Parathyroid adenoma (tissue), 2 donors: ENCODE measurements around the gene GSTA4.
"Not testable (repeated sequence)": the region's sequence is repeated elsewhere in the genome, so short reads cannot be mapped to it uniquely, and the experiment has no call there.

Experiments
- H2AFZ ChIP-seq: fragments of 300-600 bp; sonication (generic); one replicate; pipeline ENCODE4 v1.7.0; 2017; ENCODE audit warnings: antibody characterized with exemption, mild to moderate bottlenecking
- H3K27ac ChIP-seq: fragments of 300-600 bp; sonication (generic); one replicate; pipeline ENCODE4 v1.7.0; 2017
- H3K27me3 ChIP-seq: fragments of 300-600 bp; sonication (generic); one replicate; pipeline ENCODE4 v1.7.0; 2017; ENCODE audit warnings: low read length; ENCODE audit not compliant: control insufficient read depth, insufficient read depth
- H3K36me3 ChIP-seq: fragments of 300-600 bp; sonication (generic); one replicate; pipeline ENCODE4 v1.7.0; 2017; ENCODE audit warnings: low read length; ENCODE audit not compliant: control insufficient read depth, insufficient read depth
- H3K4me1 ChIP-seq: fragments of 300-600 bp; sonication (generic); one replicate; pipeline ENCODE4 v1.7.0; 2017; ENCODE audit warnings: control low read depth
- H3K4me2 ChIP-seq: fragments of 300-600 bp; sonication (generic); one replicate; pipeline ENCODE4 v1.7.0; 2017; ENCODE audit warnings: low read length
- H3K4me3 ChIP-seq: fragments of 300-600 bp; sonication (generic); one replicate; pipeline ENCODE4 v1.7.0; 2017; ENCODE audit warnings: low read depth, low read length
- H3K79me2 ChIP-seq: fragments of 300-600 bp; sonication (generic); one replicate; pipeline ENCODE4 v1.7.0; 2017; ENCODE audit warnings: control low read depth
- H3K9ac ChIP-seq: fragments of 300-600 bp; sonication (generic); one replicate; pipeline ENCODE4 v1.7.0; 2017; ENCODE audit warnings: mild to moderate bottlenecking
- H3K9me3 ChIP-seq: fragments of 300-600 bp; sonication (generic); one replicate; pipeline ENCODE4 v1.7.0; 2017; ENCODE audit warnings: low read length; ENCODE audit not compliant: control insufficient read depth
- TF ChIP-seq, protein P1 (sequence below): fragments of 300-600 bp; sonication (generic); IDR thresholded peaks from one replicate; pipeline ENCODE4 v1.7.0; 2017; ENCODE audit warnings: antibody characterized with exemption, mild to moderate bottlenecking
- donor health status: primary hyperparathyroidism.

The GSTA4 gene

GRCh38 chr6:53009511-53009910 lies 14.4 kb upstream of the GSTA4 start:
- Histone ChIP-seq H3K4me3 (no peak overlapping the region), H2AFZ (no peak overlapping the region), H3K9ac (no peak overlapping the region), H3K4me2 (no peak overlapping the region), H3K27ac (no peak overlapping the region), H3K79me2 (no peaks in the 10 kb centered on the region), H3K36me3 (no peaks in the 10 kb centered on the region), H3K4me1 (peaks cover 10% of the 10 kb centered on the region), H3K9me3 (no peaks in the 10 kb centered on the region), H3K27me3 (no peaks in the 10 kb centered on the region)
- TF ChIP-seq, protein P1, sequence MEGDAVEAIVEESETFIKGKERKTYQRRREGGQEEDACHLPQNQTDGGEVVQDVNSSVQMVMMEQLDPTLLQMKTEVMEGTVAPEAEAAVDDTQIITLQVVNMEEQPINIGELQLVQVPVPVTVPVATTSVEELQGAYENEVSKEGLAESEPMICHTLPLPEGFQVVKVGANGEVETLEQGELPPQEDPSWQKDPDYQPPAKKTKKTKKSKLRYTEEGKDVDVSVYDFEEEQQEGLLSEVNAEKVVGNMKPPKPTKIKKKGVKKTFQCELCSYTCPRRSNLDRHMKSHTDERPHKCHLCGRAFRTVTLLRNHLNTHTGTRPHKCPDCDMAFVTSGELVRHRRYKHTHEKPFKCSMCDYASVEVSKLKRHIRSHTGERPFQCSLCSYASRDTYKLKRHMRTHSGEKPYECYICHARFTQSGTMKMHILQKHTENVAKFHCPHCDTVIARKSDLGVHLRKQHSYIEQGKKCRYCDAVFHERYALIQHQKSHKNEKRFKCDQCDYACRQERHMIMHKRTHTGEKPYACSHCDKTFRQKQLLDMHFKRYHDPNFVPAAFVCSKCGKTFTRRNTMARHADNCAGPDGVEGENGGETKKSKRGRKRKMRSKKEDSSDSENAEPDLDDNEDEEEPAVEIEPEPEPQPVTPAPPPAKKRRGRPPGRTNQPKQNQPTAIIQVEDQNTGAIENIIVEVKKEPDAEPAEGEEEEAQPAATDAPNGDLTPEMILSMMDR = no peak

GRCh38 chr6:53009056-53009455 lies 14.0 kb upstream of the GSTA4 start:
- H2AFZ ChIP-seq = no peak overlapping the region
- peaks cover 10% of the 10 kb centered on the region for H3K4me1 ChIP-seq
- no peaks in the 10 kb centered on the region for H3K9me3 ChIP-seq
- H3K27ac ChIP-seq = no peak overlapping the region
- no peak overlapping the region for H3K9ac ChIP-seq
- TF ChIP-seq, protein P1 = no peak
- H3K36me3 ChIP-seq = no peaks in the 10 kb centered on the region
- H3K27me3 ChIP-seq = no peaks in the 10 kb centered on the region
- no peak overlapping the region for H3K4me3 ChIP-seq
- no peaks in the 10 kb centered on the region for H3K79me2 ChIP-seq
- no peak overlapping the region for H3K4me2 ChIP-seq

DNA sequence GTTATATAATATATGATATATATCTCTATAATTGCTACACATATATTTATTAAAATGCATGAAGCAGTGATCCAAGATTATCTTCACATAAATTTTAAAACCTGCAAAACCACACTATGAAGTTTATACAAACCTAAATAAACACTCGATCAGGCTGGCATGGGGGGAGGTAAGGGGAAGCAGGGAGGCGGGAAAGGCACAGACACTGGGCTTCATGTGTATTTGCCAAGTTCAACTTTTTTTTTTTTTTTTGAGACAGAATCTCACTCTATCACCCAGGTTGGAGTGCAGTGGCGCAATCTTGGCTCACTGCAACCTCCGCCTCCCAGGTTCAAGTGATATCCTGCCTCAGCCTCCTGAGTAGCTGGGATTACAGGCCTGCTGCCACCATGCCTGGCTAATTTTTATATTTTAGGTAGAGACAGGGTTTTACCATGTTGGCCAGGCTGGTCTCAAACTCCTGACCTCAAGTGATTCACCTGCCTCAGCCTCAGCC lies 13.2 kb upstream of the GSTA4 start:
- not testable (repeated sequence) for H3K27me3 ChIP-seq, H3K4me3 ChIP-seq, H3K4me1 ChIP-seq, H3K9me3 ChIP-seq, H3K27ac ChIP-seq, H3K9ac ChIP-seq, H3K79me2 ChIP-seq, H3K4me2 ChIP-seq, H3K36me3 ChIP-seq, H2AFZ ChIP-seq

DNA sequence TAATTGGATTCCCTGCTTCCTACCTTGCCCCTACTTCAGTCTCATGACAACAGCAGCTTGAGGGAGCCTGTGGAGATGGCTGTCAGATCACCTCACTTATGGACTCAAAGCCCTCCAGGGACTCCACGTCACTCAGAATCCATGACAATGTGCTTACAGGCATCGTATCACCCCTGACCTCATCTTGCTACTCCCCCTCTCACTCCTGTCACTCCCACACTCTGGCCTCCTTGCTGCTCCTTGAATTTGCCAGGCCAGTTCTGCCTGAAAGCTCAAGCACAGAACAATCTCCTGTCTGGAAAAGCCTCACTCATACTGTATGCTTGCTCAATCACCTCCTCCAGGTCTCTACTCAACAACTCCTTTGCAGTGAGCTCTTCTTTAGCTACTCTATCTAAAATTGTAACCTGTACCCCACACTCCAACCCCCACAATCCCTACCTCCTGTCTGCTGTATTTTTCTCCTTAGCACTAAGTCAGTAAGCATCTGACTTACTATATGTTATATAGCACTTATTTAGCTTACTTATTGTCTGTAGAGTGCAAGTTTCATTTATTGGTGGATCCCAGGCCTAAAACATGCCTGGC lies 10.7 kb upstream of the GSTA4 start:
- H2AFZ ChIP-seq = no peak overlapping the region
- H3K27me3 ChIP-seq = no peaks in the 10 kb centered on the region
- no peak overlapping the region for H3K27ac ChIP-seq
- no peaks in the 10 kb centered on the region for H3K36me3 ChIP-seq
- no peak overlapping the region for H3K4me2 ChIP-seq
- no peak overlapping the region for H3K4me3 ChIP-seq
- H3K79me2 ChIP-seq = no peaks in the 10 kb centered on the region
- no peaks in the 10 kb centered on the region for H3K9me3 ChIP-seq
- no peak overlapping the region for H3K9ac ChIP-seq
- no peaks in the 10 kb centered on the region for H3K4me1 ChIP-seq
- TF ChIP-seq, protein P1 = no peak

DNA sequence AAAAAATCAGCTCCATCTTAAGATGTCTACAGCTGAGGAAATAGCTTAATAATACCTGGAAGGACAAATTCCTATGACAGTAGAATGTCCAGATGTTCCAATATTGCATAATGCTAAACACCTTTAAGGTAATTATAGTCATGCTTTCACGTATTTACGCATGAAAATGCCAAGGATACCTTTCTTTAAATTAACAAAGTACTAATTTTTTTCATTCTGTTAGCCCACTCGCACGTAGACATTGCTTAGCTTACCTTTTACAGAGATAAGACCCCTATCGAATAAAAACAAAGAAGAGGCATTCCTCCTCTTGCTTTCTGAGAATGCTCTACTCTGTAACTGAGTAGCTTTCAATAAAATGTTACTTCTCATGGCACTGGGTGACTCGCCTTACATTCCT lies 4.4 kb upstream of the GSTA4 start:
- TF ChIP-seq, protein P1 = no peak
- no peak overlapping the region for H2AFZ ChIP-seq
- H3K27ac ChIP-seq = no peak overlapping the region
- H3K4me1 ChIP-seq = no peaks in the 10 kb centered on the region
- H3K4me2 ChIP-seq = no peak overlapping the region
- H3K4me3 ChIP-seq = no peak overlapping the region
- H3K9me3 ChIP-seq = no peaks in the 10 kb centered on the region
- H3K36me3 ChIP-seq = no peaks in the 10 kb centered on the region
- no peak overlapping the region for H3K9ac ChIP-seq
- no peaks in the 10 kb centered on the region for H3K27me3 ChIP-seq
- no peaks in the 10 kb centered on the region for H3K79me2 ChIP-seq
